H1 (cell line): ENCODE data around the gene MYBPC3. TPM values are rescaled to one million over a fixed set of nuclear protein-coding genes. Genes with fewer than 3 reads are reported as not detected.

Source experiments
- CTCF ChIA-PET: fragments of 300-600 bp; sonication (Branson Sonifier 250); formaldehyde crosslinking; loops from one replicate; lab custom pipeline; 2021; ENCODE audit not compliant: partially characterized antibody; lab: Charles Lee
- POLR2A ChIA-PET: fragments of 300-600 bp; sonication (Branson Sonifier 250); formaldehyde crosslinking; loops from one replicate; lab custom pipeline; 2021; ENCODE audit warnings: inconsistent platforms; ENCODE audit not compliant: partially characterized antibody; lab: Charles Lee
- DNase-seq, 2 experiments: peaks; one replicate each; pipeline versions ENCODE4 v3.0.0 to v3.0.0-alpha.2; 2010 to 2022; ENCODE audit warnings: low spot score in 2 of 2, low read depth in 1 of 2, mixed read lengths in 1 of 2
- FAIRE-seq: peaks from 2 replicates; lab custom pipeline; 2011; peaks lifted over from hg19 to GRCh38; lab: Jason Lieb, UNC
- H2AFZ ChIP-seq: 2 replicates; pipeline ENCODE4 v1.8.1; 2012; ENCODE audit warnings: low read length, inconsistent platforms
- H2AK5ac ChIP-seq: 2 replicates; pipeline ENCODE4 v1.6.1; 2013; ENCODE audit warnings: low read depth, low read length
- H2BK120ac ChIP-seq: replicated peaks from 2 replicates; pipeline ENCODE3; 2013; ENCODE audit warnings: low read depth, low read length, inconsistent platforms
- H2BK12ac ChIP-seq: 2 replicates; pipeline ENCODE4 v1.6.1; 2013; ENCODE audit warnings: low read depth, low read length
- H2BK15ac ChIP-seq: 2 replicates; pipeline ENCODE4 v1.6.1; 2013; ENCODE audit warnings: low read length
- H2BK20ac ChIP-seq: 2 replicates; pipeline ENCODE4 v1.6.1; 2013; ENCODE audit warnings: low read length
- H2BK5ac ChIP-seq: 2 replicates; pipeline ENCODE4 v1.6.1; 2013; ENCODE audit warnings: low read depth, low read length
- H3K14ac ChIP-seq: 2 replicates; pipeline ENCODE4 v1.6.1; 2013; ENCODE audit warnings: inconsistent platforms; ENCODE audit not compliant: insufficient read length
- H3K18ac ChIP-seq: 2 replicates; pipeline ENCODE4 v1.6.1; 2013; ENCODE audit warnings: low read length; ENCODE audit errors: extremely low read depth
- H3K23ac ChIP-seq: 2 replicates; pipeline ENCODE4 v1.6.1; 2013; ENCODE audit warnings: inconsistent platforms; ENCODE audit not compliant: insufficient read length
- H3K23me2 ChIP-seq: 2 replicates; pipeline ENCODE4 v1.6.1; 2013; ENCODE audit warnings: low read depth, low read length
- H3K27ac ChIP-seq: 2 replicates; pipeline ENCODE4 v1.6.1; 2011; ENCODE audit warnings: low read depth, low read length, inconsistent platforms
- H3K27me3 ChIP-seq, 4 experiments: replicated peaks in 1 of 4; 1 replicate in 1 of 4; 2 replicates in 3 of 4; pipeline versions ENCODE4 v1.6.1 to v1.8.1; 2011 to 2013; ENCODE audit warnings: low read length in 3 of 4, mild to moderate bottlenecking in 3 of 4, inconsistent platforms in 2 of 4, mixed read lengths in 2 of 4, moderate library complexity in 1 of 4; ENCODE audit not compliant: control insufficient read depth in 3 of 4, insufficient read depth in 3 of 4; ENCODE audit errors: extremely low read depth in 1 of 4
- H3K36me3 ChIP-seq, 4 experiments: 2 replicates each; pipeline versions ENCODE4 v1.6.1 to v1.8.1; 2011 to 2013; ENCODE audit warnings: mild to moderate bottlenecking in 4 of 4, low read length in 3 of 4, moderate library complexity in 2 of 4, control low read depth in 1 of 4, inconsistent platforms in 1 of 4; ENCODE audit not compliant: insufficient read depth in 4 of 4, control insufficient read depth in 2 of 4
- H3K4ac ChIP-seq: replicated peaks from 2 replicates; pipeline ENCODE3; 2013; ENCODE audit warnings: low read length, low read depth, mixed read lengths, inconsistent platforms; ENCODE audit not compliant: insufficient read length
- H3K4me1 ChIP-seq, 4 experiments: replicated peaks in 1 of 4; 1 replicate in 1 of 4; 2 replicates in 3 of 4; pipeline versions ENCODE4 v1.6.1 to v1.8.1; 2011 to 2013; ENCODE audit warnings: low read length in 3 of 4, inconsistent platforms in 2 of 4, mixed read lengths in 1 of 4; ENCODE audit not compliant: insufficient read depth in 4 of 4, control insufficient read depth in 3 of 4
- H3K4me2 ChIP-seq, 2 experiments: 2 replicates each; pipeline versions ENCODE4 v1.6.1 to v1.8.1; 2011 to 2013; ENCODE audit warnings: low read depth in 2 of 2, low read length in 2 of 2, control low read depth in 1 of 2, inconsistent platforms in 1 of 2, mild to moderate bottlenecking in 1 of 2; ENCODE audit not compliant: insufficient read depth in 1 of 2
- H3K4me3 ChIP-seq, 4 experiments: fragments of 200-600, 300-600 bp in 1 of 4; sonication (generic), shearing (Covaris generic), sonication (Bioruptor Twin) in 1 of 4; 2 replicates each; pipeline versions ENCODE4 v1.5.1 to v1.8.1; 2011 to 2016; ENCODE audit warnings: low read length in 4 of 4, low read depth in 3 of 4, control low read depth in 2 of 4, inconsistent platforms in 2 of 4, mild to moderate bottlenecking in 2 of 4, mixed read lengths in 1 of 4, moderate library complexity in 1 of 4; ENCODE audit not compliant: insufficient read depth in 2 of 4; ENCODE audit errors: extremely low read depth in 1 of 4
- H3K56ac ChIP-seq: replicated peaks from 2 replicates; pipeline ENCODE3; 2013; ENCODE audit warnings: low read depth, mild to moderate bottlenecking, mixed read lengths, low read length, inconsistent platforms; ENCODE audit not compliant: insufficient read length
- H3K79me1 ChIP-seq: 2 replicates; pipeline ENCODE4 v1.6.1; 2013; ENCODE audit warnings: low read depth, low read length, control low read depth
- H3K79me2 ChIP-seq, 2 experiments: 2 replicates each; pipeline versions ENCODE4 v1.6.1 to v1.8.1; 2012 to 2013; ENCODE audit warnings: low read length in 2 of 2, mild to moderate bottlenecking in 2 of 2, inconsistent platforms in 1 of 2; ENCODE audit not compliant: insufficient read depth in 2 of 2, control insufficient read depth in 1 of 2
- H3K9ac ChIP-seq, 4 experiments: replicated peaks in 1 of 4; 1 replicate in 1 of 4; 2 replicates in 3 of 4; pipeline versions ENCODE4 v1.6.1 to v1.8.1; 2011 to 2013; ENCODE audit warnings: low read depth in 3 of 4, low read length in 3 of 4, control low read depth in 2 of 4, mild to moderate bottlenecking in 2 of 4, moderate library complexity in 2 of 4, inconsistent platforms in 1 of 4; ENCODE audit errors: extremely low read depth in 1 of 4
- H3K9me3 ChIP-seq, 2 experiments: 2 replicates each; pipeline versions ENCODE4 v1.6.1 to v1.8.1; 2012 to 2013; ENCODE audit warnings: mild to moderate bottlenecking in 2 of 2, moderate library complexity in 2 of 2, control low read depth in 1 of 2, inconsistent platforms in 1 of 2, low read depth in 1 of 2, low read length in 1 of 2, mixed read lengths in 1 of 2; ENCODE audit not compliant: insufficient read depth in 2 of 2
- H4K20me1 ChIP-seq, 2 experiments: replicated peaks in 1 of 2; 2 replicates each; pipeline versions ENCODE3 to v1.8.1; 2011 to 2013; ENCODE audit warnings: inconsistent platforms in 2 of 2, low read length in 2 of 2, mild to moderate bottlenecking in 1 of 2; ENCODE audit not compliant: insufficient read depth in 2 of 2, control insufficient read depth in 1 of 2
- H4K5ac ChIP-seq: 2 replicates; pipeline ENCODE4 v1.6.1; 2013; ENCODE audit warnings: low read length, low read depth, mixed read lengths, inconsistent platforms; ENCODE audit not compliant: insufficient read length
- H4K8ac ChIP-seq: 2 replicates; pipeline ENCODE4 v1.8.0; 2013; ENCODE audit warnings: mild to moderate bottlenecking, moderate library complexity, low read length, inconsistent platforms; ENCODE audit not compliant: insufficient read depth; ENCODE audit errors: extremely low read depth
- H4K91ac ChIP-seq: replicated peaks from 2 replicates; pipeline ENCODE3; 2013; ENCODE audit warnings: low read length, mixed read lengths, inconsistent platforms; ENCODE audit not compliant: insufficient read length
- CBX5 ChIP-seq: fragments of 300-800, 300-1000 bp; sonication (generic); IDR thresholded peaks from 2 replicates; pipeline ENCODE4 v1.7.1; 2016; ENCODE audit warnings: antibody characterized with exemption, low read length, low read depth
- WGBS, 2 experiments: shearing (Covaris generic) in 1 of 2; methylation state at CpG; one replicate each; pipeline versions ENCODE4 v1.1.6 to v1.1.7; 2013 to 2015; ENCODE audit warnings: low lambda C conversion rate in 2 of 2, mixed read lengths in 2 of 2, inconsistent platforms in 1 of 2, low coverage in 1 of 2, missing lambda C conversion rate in 1 of 2; ENCODE audit not compliant: insufficient replicate concordance in 2 of 2, insufficient coverage in 1 of 2, insufficient read length in 1 of 2; ENCODE audit errors: extremely low coverage in 1 of 2, missing lambda C conversion rate in 1 of 2; 5-methylcytosine and 5-hydroxymethylcytosine counted together
- polyA plus RNA-seq, 7 experiments: library from polyadenylated mRNA; depleted of rRNA in 3 of 7; stranded (reverse) in 5 of 7; unstranded in 2 of 7; fragments of >200 nt in 5 of 7; fragments of 200-250 nt in 2 of 7; gene quantifications; 1 replicate in 5 of 7; 2 replicates in 1 of 7; 4 replicates in 1 of 7; pipeline versions ENCODE4 v1.2.1 to v1.2.3, GENCODE V29; 2011 to 2013; ENCODE audit warnings: missing spikeins in 2 of 7, mixed read lengths in 2 of 7
- total RNA-seq: library from RNA; stranded (reverse); fragmentation: NEBNext Ultra II Directional; extraction: Animal tissue kit (Norgen Biotek cat#: 25700); gene quantifications from 2 replicates; pipeline ENCODE4 v1.2.1, GENCODE V29; 2021

Gene MYBPC3
- total and polyA plus RNA-seq, 2 of the 8 experiments (the other 6 are each of a cell fraction or from before 2014, with no cell fraction given): 0.05 TPM; not detected in 1

GRCh38 chr11:47348131-47348802 is 4.2 kb downstream of the MYBPC3 start:
- Histone ChIP-seq H3K4me2 (no peak overlapping the region), H4K91ac (no peak overlapping the region), H2AFZ (no peak overlapping the region), H3K4me3 (no peak overlapping the region), H2AK5ac (no peak overlapping the region), H2BK20ac (no peak overlapping the region), H4K20me1 (no peaks in the 10 kb centered on the region), H2BK12ac (no peak overlapping the region), H3K36me3 (no peaks in the 10 kb centered on the region), H3K14ac (no peak overlapping the region), H3K23me2 (no peaks in the 10 kb centered on the region), H3K18ac (no peak overlapping the region), H2BK120ac (no peak overlapping the region), H2BK15ac (no peak overlapping the region), H3K79me1 (no peaks in the 10 kb centered on the region), H3K4ac (no peak overlapping the region), H4K5ac (no peak overlapping the region), H3K27me3 (no peaks in the 10 kb centered on the region), H3K27ac (no peak overlapping the region), H3K23ac (no peak overlapping the region), H3K79me2 (no peaks in the 10 kb centered on the region), H3K4me1 (peaks cover 0 to 12% (median 5%) of the 10 kb centered on the region in 4 experiments; a peak in 6 of 7 replicates), H3K9ac (no peak overlapping the region), H2BK5ac (no peak overlapping the region), H3K9me3 (no peaks in the 10 kb centered on the region), H3K56ac (no peak overlapping the region), H4K8ac (no peak overlapping the region)
- FAIRE-seq (no peak), DNase-seq (no peak)
- CTCF ChIA-PET: interaction anchor here (0.6 to 5.9 kb wide), 16 partner anchors 12 to 535 kb away, joined by 3 to 35 read pairs (median 4); partner anchors contain the start of genes ARFGAP2 and NR1H3
- POLR2A ChIA-PET: no interaction called here
- WGBS, 2 experiments: 89% methylated on average over 24 of the region's 24 CpGs; no CpG with 5 or more reads in 1 of the 2 experiments
- no peak for TF ChIP-seq CBX5
